SK-N-SH treated with all-trans-retinoic acid at 6 μM for 48 hours (cell line): ENCODE data around the gene STXBP5.

Experiments
- ATAC-seq: fragments of 200-7000 bp; cut with Tn5 transposase; 3 replicates; pipeline ENCODE4 v1.9.1; 2020; ENCODE audit warnings: mild to moderate bottlenecking, moderate library complexity
- ARNTL ChIP-seq: fragments of 450-650 bp; formaldehyde crosslinking; IDR thresholded peaks from 2 replicates; pipeline ENCODE4 v1.5.0; 2020; ENCODE audit warnings: low read depth, mild to moderate bottlenecking, moderate library complexity, borderline replicate concordance
- BACH2 ChIP-seq: fragments of 250-450 bp; sonication (Bioruptor Pico); IDR thresholded peaks from 2 replicates; pipeline ENCODE4 v1.9.0; 2021; ENCODE audit warnings: mild to moderate bottlenecking, borderline replicate concordance
- CREB5 ChIP-seq: fragments of 250-450 bp; sonication (Bioruptor Pico); IDR thresholded peaks from 2 replicates; pipeline ENCODE4 v1.5.1; 2020; ENCODE audit warnings: low read depth, mild to moderate bottlenecking, moderate library complexity
- CSDC2 ChIP-seq: fragments of 250-450 bp; sonication (Bioruptor Pico); IDR thresholded peaks from 2 replicates; pipeline ENCODE4 v1.5.0; 2020; ENCODE audit warnings: mild to moderate bottlenecking, moderate library complexity
- CSRNP3 ChIP-seq: fragments of 250-450 bp; sonication (Bioruptor Pico); IDR thresholded peaks from 2 replicates; pipeline ENCODE4 v1.5.1; 2021; ENCODE audit warnings: mild to moderate bottlenecking, moderate library complexity
- ESRRG ChIP-seq: fragments of 250-450 bp; sonication (Bioruptor Pico); IDR thresholded peaks from 2 replicates; pipeline ENCODE4 v1.6.1; 2021; ENCODE audit warnings: mild to moderate bottlenecking
- ISL1 ChIP-seq: fragments of 250-450 bp; sonication (Bioruptor Pico); IDR thresholded peaks from 2 replicates; pipeline ENCODE4 v2.1.2; 2022; ENCODE audit warnings: mild to moderate bottlenecking, moderate library complexity
- OSR1 ChIP-seq: fragments of 250-450 bp; sonication (Bioruptor Pico); IDR thresholded peaks from 2 replicates; pipeline ENCODE4 v1.8.0; 2022; ENCODE audit warnings: moderate library complexity, mild to moderate bottlenecking, inconsistent platforms
- PATZ1 ChIP-seq: fragments of 250-450 bp; sonication (Bioruptor Pico); IDR thresholded peaks from 2 replicates; pipeline ENCODE4 v1.8.0; 2020; ENCODE audit warnings: mild to moderate bottlenecking, moderate library complexity, borderline replicate concordance
- POU6F1 ChIP-seq: fragments of 250-450 bp; sonication (Bioruptor Pico); IDR thresholded peaks from 2 replicates; pipeline ENCODE4 v1.8.0; 2021; ENCODE audit warnings: low read depth, mild to moderate bottlenecking, moderate library complexity, borderline replicate concordance
- PPARA ChIP-seq: fragments of 250-450 bp; sonication (Bioruptor Pico); IDR thresholded peaks from 2 replicates; pipeline ENCODE4 v1.5.0; 2020; ENCODE audit warnings: mild to moderate bottlenecking, borderline replicate concordance
- RARB ChIP-seq: fragments of 250-450 bp; sonication (Bioruptor Pico); IDR thresholded peaks from 2 replicates; pipeline ENCODE4 v1.8.0; 2021; ENCODE audit warnings: mild to moderate bottlenecking, moderate library complexity
- TCF4 ChIP-seq: fragments of 250-450 bp; sonication (Bioruptor Pico); IDR thresholded peaks from 2 replicates; pipeline ENCODE4 v1.8.0; 2021; ENCODE audit warnings: mild to moderate bottlenecking, moderate library complexity, borderline replicate concordance
- TSHZ2 ChIP-seq: fragments of 250-450 bp; sonication (Bioruptor Pico); IDR thresholded peaks from 2 replicates; pipeline ENCODE4 v1.5.0; 2020; ENCODE audit warnings: mild to moderate bottlenecking, moderate library complexity
- ZC3H10 ChIP-seq: fragments of 250-450 bp; sonication (Bioruptor Pico); IDR thresholded peaks from 2 replicates; pipeline ENCODE4 v1.5.1; 2021; ENCODE audit warnings: mild to moderate bottlenecking, moderate library complexity
- ZFP3 ChIP-seq: fragments of 250-450 bp; sonication (Bioruptor Pico); IDR thresholded peaks from 2 replicates; pipeline ENCODE4 v1.5.0; 2020; ENCODE audit warnings: mild to moderate bottlenecking, moderate library complexity
- ZFP30 ChIP-seq: fragments of 450-650 bp; formaldehyde crosslinking; IDR thresholded peaks from 2 replicates; pipeline ENCODE4 v1.5.0; 2022; ENCODE audit warnings: mild to moderate bottlenecking, moderate library complexity
- ZNF565 ChIP-seq: fragments of 450-650 bp; formaldehyde crosslinking; conservative IDR thresholded peaks from 2 replicates; pipeline ENCODE4 v1.5.0; 2020; ENCODE audit warnings: low read depth, mild to moderate bottlenecking, moderate library complexity
- ZNF70 ChIP-seq: fragments of 450-650 bp; formaldehyde crosslinking; IDR thresholded peaks from 2 replicates; pipeline ENCODE4 v1.5.0; 2020; ENCODE audit warnings: mild to moderate bottlenecking, moderate library complexity
- ZNF8 ChIP-seq: fragments of 450-650 bp; formaldehyde crosslinking; IDR thresholded peaks from 2 replicates; pipeline ENCODE4 v1.5.0; 2020; ENCODE audit warnings: mild to moderate bottlenecking, moderate library complexity

The STXBP5 gene

GRCh38 chr6:147418523-147418922 lies 214.3 kb downstream of the STXBP5 start:
- TF ChIP-seq ZNF8 (CRISPR knock-in tag) (no peak), BACH2 (CRISPR knock-in tag) (no peak), ISL1 (CRISPR knock-in tag) (no peak), ARNTL (no peak), RARB (CRISPR knock-in tag) (no peak), POU6F1 (CRISPR knock-in tag) (no peak), OSR1 (no peak), TCF4 (CRISPR knock-in tag) (no peak), ZFP30 (no peak), ZFP3 (CRISPR knock-in tag) (no peak), ZNF70 (no peak), CSDC2 (CRISPR knock-in tag) (no peak), CSRNP3 (CRISPR knock-in tag) (no peak), PATZ1 (no peak)
- ATAC-seq, result no peak

- no peak for TF ChIP-seq ZNF565
- TF ChIP-seq ZFP3 (CRISPR knock-in tag), result no peak
- no peak for TF ChIP-seq BACH2 (CRISPR knock-in tag)
- no peak for TF ChIP-seq TSHZ2
- no peak for TF ChIP-seq ARNTL
- TF ChIP-seq ESRRG (CRISPR knock-in tag), result no peak
- TF ChIP-seq RARB (CRISPR knock-in tag), result no peak
- TF ChIP-seq CREB5, result no peak
- no peak for TF ChIP-seq PATZ1
- no peak for TF ChIP-seq ZNF70
- TF ChIP-seq OSR1, result no peak
- TF ChIP-seq PPARA (CRISPR knock-in tag), result no peak
- TF ChIP-seq ZC3H10 (CRISPR knock-in tag), result no peak
- no peak for TF ChIP-seq CSDC2 (CRISPR knock-in tag)
- ATAC-seq, result no peak
These were observed 217.7 kb downstream of the STXBP5 start for GRCh38 chr6:147421903-147422302.

- no peak for ATAC-seq
- TF ChIP-seq ARNTL, result no peak
- no peak for TF ChIP-seq TSHZ2
- TF ChIP-seq ZFP3 (CRISPR knock-in tag), result no peak
- TF ChIP-seq PATZ1, result no peak
- TF ChIP-seq CSDC2 (CRISPR knock-in tag), result no peak
- TF ChIP-seq POU6F1 (CRISPR knock-in tag), result no peak
- TF ChIP-seq ZNF565, result no peak
These were observed 218.9 kb downstream of the STXBP5 start for GRCh38 chr6:147423111-147423510.
